Stimulated activated CD4-positive, alpha-beta T cell treated with anti-CD3 and anti-CD28 coated beads, Interleukin-1b, Interleukin-23, amount 100 ng/mL, for 24 hours (primary cell): ENCODE results near the gene ASCC3.

Experiments
- DNase-seq, 4 experiments: peaks; one replicate each; pipeline ENCODE4 v3.0.0-alpha.2; 2020; ENCODE audit warnings: low read depth in 4 of 4, low spot score in 1 of 4

The ASCC3 gene

GRCh38 chr6:100730001-100730980, 150.8 kb downstream of the ASCC3 start:
- no peak for DNase-seq

GRCh38 chr6:100726666-100727065, 154.5 kb downstream of the ASCC3 start:
- DNase-seq: no peak

- DNase-seq: no peak
These were observed 156.4 kb downstream of the ASCC3 start for GRCh38 chr6:100724696-100725095.

GRCh38 chr6:100724222-100724621, 156.9 kb downstream of the ASCC3 start:
- no peak for DNase-seq

GRCh38 chr6:100721256-100721655, 159.9 kb downstream of the ASCC3 start:
- DNase-seq: no peak

GRCh38 chr6:100719883-100720682, 161.0 kb downstream of the ASCC3 start:
- no peak for DNase-seq

- DNase-seq: no peak
These were observed 168.1 kb downstream of the ASCC3 start for GRCh38 chr6:100712997-100713396.

GRCh38 chr6:100706491-100706890, 174.6 kb downstream of the ASCC3 start:
- no peak for DNase-seq

- DNase-seq: no peak
These were observed 176.2 kb downstream of the ASCC3 start for GRCh38 chr6:100704961-100705360.

GRCh38 chr6:100701728-100702127, 179.4 kb downstream of the ASCC3 start:
- DNase-seq: no peak

GRCh38 chr6:100700009-100700408, 181.1 kb downstream of the ASCC3 start:
- no peak for DNase-seq

- no peak for DNase-seq
These were observed 185.7 kb downstream of the ASCC3 start for GRCh38 chr6:100695445-100695844.

GRCh38 chr6:100693249-100693927, 187.7 kb downstream of the ASCC3 start:
- DNase-seq: no peak

- DNase-seq: no peak
These were observed 189.2 kb downstream of the ASCC3 start for GRCh38 chr6:100691972-100692371.

GRCh38 chr6:100686216-100686615, 194.9 kb downstream of the ASCC3 start:
- DNase-seq: no peak

GRCh38 chr6:100685747-100686146, 195.4 kb downstream of the ASCC3 start:
- DNase-seq: no peak

- no peak for DNase-seq
These were observed 201.0 kb downstream of the ASCC3 start for GRCh38 chr6:100680163-100680562.

- DNase-seq: no peak
These were observed 203.1 kb downstream of the ASCC3 start for GRCh38 chr6:100678027-100678426.

GRCh38 chr6:100677240-100677639, 203.9 kb downstream of the ASCC3 start:
- DNase-seq: no peak

- DNase-seq: no peak
These were observed 207.5 kb downstream of the ASCC3 start for GRCh38 chr6:100673641-100674040.

GRCh38 chr6:100671740-100672139, 209.4 kb downstream of the ASCC3 start:
- DNase-seq: no peak
